ENCODE data around the gene ATP2A3.

ATP2A3 gene

DNA sequence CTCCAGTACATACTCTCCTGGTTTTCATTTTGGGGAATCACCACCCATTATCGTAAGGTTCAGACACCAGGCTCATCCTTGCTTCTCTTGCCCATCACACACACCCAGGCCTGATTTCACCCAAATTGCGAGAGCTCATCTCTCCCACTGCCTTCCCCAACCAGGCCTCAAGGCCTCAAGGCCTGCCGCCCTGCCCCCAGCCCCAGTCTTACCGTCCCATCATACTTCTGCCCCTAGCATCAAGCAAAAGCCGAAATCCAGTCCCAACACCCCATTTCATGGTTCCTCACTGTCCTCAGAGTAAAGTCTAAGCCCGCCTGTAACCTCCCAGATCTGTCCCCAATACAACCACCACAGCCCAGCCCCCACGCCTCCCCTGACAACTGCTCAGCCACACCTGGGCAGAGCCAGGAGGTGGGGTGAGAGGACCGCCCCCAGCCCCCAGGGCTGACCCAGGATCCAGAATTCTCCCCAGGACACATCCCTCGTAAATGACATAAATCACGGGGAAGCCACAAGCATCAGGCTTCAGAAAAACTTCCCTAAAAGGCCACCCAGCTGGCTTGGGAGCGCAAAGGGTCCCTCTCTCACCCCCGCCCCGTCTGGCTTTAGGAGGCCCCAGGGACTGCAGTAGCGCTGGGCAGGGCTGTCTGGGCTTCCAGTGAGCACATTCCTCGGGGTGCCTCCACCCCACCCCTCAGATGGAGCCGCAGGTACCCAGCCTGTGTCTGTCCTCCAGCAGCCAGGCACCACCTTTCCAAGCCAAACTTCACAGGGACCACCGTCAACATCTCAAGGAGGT is 38.4 kb downstream of the ATP2A3 start:
- DNase-seq: no peak

DNA sequence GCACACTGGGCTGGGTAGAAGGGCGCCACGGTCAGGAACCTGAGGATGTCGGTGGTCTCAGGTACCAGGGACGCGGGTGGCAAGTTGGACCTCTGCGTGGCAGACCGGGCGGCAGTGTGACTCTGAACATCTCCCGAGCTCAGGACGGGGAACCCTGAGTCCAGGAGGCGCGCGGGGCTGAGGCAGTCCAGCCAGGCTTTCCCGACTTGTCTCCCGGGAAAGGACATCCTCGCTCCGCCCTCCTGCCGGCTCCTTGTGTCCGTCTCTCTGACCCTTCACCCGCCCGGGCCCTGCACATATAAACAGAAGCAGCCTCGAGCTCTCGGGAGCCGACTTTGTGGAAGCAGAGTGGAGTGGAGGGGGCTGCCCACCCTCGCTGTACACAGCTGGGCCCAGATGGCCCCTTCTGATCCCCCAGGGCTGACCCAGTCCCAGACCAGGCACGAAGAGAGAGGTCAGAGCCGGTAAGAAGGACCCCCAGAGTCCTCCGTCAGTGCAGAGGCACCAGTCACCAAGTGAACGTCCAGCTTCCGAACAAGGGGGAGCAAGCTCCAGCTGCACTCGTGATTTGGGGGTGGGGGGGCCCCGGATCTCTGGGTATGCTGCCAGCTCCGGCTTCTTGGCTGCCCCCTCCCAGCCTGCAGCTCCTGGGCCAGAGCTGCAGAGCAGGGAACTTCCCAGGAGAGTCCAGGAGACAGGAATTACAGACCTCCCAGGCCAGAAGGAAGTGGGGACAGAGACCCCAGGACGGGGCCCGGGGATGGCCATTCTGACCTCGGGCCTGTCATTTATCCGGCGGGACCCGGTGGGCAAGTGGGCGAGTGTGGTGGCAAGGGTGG is 39.5 kb downstream of the ATP2A3 start:
- no peak for DNase-seq

DNA sequence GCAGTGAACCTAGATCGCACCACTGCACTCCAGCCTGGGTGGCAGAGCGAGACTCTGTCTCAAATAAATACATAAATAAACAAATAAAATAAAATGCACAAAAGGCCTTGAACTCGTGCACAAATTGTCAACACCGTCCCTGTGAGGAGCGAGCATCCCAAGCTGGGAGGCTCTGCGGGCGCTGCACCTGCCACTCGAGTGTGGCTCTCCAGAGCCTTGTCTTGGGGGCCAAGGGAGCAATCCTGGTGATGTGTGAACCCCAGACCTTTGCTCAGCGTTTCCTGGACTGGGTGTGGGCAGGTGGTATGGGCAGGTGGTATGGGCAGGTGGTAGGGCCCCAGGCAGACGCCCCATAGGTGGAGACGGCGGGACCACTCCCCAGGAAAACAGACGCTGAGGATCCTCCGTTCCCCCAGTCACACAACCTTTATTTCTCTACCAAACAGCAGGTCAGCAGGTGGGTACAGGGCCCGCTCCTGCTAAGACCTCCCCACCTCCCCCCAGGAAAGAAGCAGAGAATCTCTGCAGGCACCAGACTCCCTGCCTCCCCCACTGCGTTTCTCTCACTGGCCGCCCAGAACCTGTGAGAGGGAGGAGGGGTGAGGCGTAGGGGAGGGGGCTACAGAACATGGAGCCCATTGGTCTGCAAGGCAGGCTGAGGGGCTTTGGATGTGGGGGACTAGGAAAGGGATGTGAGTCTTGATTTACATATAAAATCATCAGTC is 40.6 kb downstream of the ATP2A3 start:
- no peak for DNase-seq

DNA sequence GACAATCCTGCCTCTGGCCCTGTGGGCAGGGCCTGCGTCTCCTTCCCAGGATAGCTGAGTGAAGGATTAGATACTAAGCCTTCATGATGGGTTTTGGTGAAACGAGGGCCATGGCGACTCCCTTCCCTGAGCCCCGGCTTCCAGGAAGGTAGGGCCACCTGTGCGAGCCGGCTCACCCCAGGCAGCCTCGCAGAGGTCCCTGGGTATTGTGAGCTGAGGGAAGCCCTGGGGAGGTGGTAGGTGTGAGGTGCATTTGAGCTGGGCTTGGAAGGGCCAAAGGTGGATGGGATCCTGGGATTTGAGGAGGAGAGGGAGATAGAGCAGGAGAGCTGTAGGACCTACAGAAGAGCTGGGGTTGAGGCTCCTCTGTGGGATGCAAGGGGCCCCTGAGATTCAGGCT is 41.5 kb downstream of the ATP2A3 start:
- DNase-seq: no peak

DNA sequence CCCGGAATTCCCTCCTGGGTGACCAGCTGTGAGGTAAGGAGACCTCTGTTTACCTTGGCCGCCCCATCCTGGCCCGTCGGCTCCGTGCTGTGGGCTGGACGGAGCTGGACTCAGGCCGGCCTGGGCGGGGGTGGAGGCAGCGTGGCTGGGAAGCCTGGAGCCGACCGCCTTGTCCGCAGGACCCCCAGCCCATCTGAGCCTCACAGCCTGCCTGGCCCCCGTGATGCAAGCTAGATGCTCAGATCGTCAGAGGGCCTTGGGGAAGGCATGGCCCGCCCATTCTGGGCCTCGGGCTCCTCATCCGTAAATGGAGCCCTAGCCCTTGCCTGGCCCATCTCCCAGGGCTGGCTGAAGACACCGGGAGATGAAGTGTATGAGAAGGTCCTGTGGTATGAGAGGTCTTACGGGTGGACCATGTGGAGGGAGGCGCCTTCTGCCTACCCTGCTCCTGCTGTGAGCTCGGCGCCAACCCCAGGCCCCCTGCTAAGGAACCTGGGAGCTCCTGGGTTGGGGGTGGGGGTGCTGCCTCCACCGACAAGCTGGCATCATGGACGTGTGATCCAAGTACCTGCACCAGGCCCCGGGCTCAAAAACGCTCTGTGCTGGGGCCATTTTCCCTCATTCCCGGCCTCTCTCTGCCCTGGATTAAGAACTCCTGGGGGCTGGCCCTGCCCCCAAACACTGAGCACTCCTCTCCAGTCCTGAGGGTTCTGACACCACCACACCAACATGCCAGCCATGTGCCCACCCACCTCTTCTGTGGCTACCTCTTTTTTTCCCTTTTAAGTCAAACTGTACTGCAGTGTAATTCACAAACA is 42.5 kb downstream of the ATP2A3 start:
- DNase-seq: no peak

DNA sequence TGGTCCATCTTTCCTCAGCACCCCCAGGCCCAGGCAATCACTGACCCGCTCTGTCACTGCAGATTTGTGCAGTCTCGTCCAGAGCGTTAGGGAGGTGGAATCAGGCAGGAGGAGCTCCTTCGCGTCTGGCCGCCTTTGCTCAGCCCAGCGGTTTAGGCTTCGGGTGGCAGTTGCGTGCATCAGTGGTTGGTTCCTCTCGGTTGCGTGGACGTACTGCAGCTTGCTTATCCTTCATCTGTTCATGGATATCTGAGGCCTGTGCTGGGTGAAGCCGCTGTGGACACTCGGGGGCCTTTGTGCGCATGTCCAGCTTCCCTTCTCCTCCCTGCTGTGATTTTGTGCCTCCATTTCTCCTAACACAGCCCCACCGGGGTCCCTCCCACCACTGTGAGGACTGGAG is 43.2 kb downstream of the ATP2A3 start:
- DNase-seq: no peak

DNA sequence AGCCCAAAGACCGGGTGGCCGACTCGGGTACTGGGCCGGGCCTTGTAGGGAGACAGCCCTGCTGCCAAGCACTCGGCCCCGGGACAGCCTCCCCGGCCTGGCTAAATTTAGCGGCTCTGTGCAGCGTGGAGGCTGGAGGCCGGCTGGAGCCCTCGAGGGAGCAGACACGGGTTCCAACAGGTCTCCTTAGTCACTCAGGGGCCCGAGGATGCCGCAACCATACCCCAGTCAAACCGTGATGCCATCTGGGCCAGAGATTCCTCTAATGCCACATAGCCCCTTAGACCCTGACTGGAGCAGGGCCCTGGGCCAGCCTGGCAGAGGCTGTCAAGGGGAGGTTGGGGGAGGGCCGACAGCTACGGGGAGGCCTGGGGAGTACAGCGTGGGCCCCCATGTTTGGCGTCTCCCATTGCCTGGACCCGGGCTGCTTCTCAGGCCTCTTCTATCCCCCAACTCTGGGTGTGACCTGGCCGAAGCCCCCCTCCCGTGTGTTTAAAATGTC is 45.1 kb downstream of the ATP2A3 start:
- no peak for DNase-seq

DNA sequence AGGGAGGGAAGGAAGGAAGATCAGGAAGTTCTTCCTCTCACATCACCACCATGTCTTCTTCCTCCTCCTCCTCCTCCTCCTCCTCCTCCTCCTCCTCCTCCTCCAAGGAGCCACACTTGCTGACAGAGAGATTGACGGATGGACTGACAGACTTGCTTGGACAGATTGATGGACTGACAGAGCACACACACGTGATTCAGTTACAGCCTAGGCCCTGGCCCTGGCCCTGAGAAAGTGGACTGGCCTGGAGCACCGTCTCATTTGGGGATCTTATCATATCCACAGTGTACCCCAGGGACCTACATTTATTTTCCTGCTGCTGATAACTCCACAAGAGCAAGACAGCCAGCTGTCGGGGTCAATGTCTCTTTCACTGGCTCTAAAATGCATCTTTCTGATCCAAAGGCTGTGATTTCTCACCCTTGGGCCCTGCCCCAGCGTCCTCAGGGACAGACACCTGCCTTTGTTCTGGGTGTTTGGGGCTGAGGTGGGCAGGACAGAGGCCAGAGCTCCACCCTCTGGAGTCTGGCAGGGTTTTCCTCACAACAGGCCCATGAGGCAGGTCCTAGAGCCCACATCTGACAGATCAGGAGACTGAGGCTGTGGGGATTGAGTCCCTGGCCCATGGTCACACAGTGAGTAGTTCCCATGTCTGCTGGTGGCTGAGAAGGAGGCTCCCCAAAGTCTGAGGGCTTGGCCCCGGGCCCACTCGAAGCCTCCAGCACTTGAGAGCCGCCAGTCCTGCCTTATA is 45.7 kb downstream of the ATP2A3 start:
- DNase-seq: no peak

DNA sequence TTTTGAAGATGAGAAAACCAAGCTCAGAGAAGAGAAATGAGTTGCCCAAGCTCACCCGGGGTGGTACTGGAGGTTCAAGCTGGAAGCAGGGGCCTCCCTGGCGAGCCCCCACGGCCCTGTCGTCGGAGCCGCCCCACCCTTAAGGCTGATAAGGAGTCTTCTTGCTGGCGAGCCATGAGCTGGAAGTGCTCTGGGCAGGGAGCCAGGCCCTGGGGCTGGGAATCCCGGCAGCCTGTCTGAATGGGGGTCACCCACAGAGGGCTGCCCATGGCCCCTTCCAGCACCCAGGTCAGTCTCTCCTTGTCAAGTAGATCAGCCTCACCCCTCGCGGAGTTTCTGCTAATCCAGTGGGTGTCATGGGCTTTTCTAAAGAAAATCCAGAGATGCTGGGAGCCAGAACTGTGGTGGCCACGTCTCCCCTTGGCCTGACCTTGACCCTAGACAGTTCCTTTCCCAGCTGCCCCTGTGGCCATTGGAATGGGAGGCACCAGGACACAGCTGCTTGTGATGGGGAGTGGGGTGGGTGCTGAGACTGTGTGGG is 46.8 kb downstream of the ATP2A3 start:
- no peak for DNase-seq

DNA sequence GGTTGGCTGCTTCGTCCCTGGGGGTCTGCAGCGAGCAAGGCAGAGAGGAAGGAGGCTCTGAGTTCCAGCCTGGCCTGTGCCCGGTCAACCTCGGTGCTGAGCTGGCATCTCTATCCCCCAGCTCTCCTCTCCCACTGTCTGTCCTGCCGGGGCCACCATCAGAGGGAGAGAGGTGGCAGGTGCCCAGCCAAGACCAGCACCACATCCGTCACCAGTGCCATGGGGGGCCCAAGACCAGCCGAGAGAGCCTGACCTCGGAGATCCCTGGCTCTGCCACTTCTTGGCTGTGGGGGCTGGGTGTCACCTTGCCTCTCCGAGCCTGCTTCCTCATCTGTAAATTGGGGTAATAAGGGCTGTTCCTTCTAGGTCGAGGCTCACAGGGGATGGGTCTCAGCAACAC is 47.4 kb downstream of the ATP2A3 start:
- DNase-seq: no peak

DNA sequence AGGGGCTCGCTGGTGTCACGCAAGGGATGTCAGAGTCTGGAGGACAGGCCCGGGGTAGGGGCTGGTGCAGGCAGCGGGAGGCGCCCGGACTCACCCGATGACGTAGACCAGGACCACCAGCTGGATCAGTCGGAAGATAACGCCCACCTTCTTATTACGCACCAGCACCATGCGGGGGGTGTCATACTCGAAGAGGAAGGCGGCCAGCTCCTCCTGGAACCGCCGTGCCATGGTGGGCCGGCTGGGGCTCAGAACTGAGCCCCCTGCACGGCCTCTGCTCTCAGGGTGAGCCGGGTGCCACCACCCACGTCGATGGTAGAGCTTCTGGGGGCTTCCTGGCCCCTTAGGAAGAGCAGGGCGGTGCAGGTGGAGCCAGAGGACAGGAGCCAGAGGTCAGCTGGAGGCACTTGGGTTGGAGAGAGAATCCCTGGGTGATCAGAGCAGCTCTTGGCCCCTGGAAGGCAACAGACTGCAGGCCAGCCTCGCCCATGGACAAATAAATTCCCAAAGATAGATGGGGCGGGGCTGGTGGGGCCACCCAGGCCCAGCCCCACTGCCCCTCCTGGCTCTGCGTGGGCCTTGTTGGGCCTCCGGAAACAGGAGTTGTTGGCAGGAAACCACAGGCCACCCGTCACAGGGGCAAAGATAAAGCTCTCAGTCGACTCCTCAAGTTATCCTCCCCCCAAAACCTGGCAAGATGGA is 48.1 kb downstream of the ATP2A3 start, which contains the start of gene P2RX1:
Gene P2RX1 (minus strand): TSS at position 471 of the 702 bp plus-strand sequence. CDS start 240 bp downstream, at position 231.
- no peak for DNase-seq

DNA sequence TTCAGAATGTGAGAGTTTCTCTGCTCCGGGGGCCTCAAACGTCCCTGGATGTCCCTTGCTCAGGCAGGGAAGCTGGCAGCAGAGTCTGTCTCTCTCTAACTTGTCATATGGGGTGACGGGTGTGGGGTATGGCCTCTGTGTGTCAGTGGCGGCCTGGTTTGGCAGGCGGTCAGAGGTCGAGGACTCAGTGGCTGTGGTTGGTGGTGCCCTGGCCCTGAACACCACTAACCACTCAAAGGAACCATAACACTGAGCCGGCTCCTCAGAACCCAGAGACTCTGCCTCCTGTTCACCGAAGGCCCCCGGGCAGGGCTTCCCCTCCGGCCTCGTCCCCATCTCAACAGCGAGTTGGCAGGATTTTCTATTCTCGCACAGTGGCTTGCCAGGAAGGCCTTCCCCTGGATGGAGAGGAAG is 48.6 kb downstream of the ATP2A3 start:
- DNase-seq: no peak

DNA sequence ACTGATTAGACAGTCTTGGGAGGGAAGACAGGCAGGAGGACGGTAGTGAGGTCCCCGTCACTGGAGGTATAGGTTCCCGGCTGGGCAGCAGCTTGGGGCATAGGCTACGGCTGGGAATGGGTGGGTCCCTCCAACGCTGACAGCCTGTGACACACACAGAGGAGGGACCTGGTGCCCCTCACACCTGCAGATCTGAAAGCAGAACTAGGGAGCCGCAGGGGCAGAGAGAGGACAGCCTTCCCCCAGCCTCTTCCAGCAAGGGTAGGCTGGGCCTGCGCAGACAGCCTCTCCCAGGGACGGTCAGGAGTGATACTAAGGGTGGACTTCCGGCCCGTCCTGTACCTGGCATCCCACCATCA is 49.9 kb downstream of the ATP2A3 start:
- no peak for DNase-seq

DNA sequence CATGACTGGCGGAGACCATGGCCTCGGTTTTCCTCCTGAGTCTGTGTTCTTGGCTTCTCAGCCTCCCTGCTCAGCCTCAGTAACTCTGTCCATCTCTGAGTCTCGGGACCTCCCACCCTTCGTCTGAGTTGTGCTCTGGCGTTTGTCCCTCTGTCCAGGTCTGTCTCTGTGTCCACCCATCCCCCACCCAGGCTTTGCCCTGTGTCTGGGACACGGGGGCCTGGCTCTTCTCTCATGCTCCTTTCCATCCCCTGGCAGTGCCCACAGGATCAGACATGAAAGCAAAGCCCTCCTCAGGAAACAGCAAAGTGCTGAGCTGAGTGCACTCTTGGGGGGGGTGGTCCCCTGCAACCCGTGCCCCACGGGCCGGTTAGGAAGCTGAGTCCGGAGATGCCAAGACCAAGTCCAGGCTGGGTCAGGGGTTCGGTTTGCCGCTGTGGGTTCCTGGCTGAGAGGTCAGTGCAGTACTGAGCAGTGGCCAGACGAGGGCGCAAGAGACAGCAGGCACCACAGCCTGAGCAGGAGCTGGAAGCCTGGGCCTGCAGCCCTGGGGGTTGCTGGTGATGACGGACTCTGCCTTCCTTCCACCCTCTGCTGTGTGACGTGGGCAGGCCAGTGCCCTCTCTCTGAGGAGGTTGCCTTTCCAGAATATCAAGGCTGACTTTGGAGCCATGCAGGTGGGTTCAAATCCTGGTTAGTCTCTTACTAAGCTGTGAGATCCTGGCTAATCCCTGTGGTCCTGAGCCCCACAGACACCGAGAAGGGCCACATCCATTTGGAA is 50.5 kb downstream of the ATP2A3 start:
- DNase-seq: peak; percentile 35

DNA sequence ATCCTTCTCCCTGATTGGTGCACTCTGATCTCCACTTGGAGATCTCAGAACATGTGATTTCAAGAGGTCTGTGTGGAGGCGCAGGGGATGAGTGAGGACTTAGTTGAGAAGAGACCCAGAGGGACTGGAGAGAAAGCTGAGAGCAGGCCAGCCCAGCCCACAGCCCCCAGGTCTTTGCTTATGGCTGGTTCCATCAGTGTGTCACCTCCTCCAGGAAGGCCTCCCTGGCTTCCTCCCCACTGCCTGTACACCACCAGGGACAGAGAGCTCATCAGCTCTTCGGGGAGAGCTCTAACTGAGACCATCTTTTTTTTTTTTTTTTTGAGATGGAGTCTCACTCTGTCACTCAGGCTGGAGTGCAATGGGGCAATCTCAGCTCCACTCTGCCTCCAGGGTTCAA is 51.4 kb downstream of the ATP2A3 start:
- no peak for DNase-seq

DNA sequence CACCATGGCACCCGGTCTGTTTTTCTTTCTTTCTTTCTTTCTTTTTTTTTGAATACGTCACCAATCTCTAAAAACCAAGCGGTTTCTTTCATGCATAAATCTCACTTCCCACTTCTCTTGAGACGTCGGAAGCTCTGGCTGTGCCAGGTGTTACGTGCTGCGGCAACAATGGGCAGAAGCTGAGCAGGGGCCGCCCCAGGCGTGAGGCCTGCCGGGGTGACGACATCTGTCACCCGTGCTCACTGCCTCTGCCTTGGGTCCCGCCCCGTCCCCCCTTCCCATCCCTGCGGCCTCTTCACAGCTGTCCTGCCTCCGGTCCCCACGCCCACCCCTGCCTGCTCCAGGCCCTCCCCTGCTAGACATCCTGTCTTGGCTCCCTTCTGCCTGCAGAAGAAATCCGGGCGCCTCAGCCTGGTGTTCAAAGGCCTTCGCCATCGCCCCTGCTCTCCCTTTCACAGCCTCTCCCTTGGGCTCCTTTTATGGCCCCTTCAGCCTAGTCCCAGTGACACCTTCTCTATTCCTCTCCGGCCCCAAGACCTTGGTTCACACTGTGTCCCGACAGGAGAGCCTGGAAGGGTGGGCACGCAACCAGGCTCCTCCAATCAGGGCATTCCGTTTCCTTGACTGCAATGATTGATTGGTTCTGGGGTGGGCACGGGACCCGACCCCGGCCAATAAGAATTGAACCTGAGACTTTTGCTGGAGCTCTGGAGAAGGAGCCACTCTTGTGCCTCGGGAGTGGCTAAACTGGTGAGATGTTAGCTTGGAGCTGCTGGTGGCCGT is 52.8 kb downstream of the ATP2A3 start:
- no peak for DNase-seq

DNA sequence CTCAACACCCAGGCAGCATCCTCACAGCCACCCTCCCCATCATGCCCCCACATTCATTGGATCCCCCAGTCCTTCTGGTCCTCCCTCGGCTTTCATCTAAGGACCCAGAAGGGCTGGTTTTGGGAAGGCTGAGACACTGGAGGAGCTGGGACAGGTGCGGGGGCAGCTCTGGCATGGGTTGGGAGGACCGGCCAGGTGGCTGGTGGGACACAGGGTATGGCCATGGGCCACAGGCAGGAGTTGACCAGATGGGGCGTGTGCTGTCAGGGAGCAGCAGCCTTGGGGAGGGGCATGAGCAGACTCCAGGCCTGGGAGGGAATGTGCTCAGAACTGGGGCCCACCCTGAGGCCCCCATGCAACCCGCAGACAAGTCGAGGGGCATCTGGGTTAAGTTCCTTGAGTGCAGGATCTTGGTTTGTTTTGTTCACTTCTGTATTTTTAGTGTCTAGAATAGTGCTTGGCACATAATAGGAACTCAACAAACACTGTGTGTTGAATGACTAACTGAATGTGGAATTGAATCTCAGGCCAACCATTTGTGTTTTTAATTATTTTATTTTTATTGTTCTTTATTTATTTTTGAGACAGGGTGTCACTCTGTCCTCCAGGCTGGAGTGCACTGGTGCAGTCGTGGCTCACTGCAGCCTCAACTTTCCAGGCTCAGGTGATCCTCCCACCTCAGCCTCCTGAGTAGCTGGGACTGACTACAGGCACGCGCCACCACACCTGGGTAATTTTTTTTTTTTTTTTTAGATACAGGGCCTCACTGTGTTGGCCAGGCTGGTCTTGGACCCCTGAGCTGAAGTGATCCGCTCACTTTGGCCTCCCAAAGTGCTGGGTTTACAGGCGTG is 53.6 kb downstream of the ATP2A3 start:
- DNase-seq: no peak

DNA sequence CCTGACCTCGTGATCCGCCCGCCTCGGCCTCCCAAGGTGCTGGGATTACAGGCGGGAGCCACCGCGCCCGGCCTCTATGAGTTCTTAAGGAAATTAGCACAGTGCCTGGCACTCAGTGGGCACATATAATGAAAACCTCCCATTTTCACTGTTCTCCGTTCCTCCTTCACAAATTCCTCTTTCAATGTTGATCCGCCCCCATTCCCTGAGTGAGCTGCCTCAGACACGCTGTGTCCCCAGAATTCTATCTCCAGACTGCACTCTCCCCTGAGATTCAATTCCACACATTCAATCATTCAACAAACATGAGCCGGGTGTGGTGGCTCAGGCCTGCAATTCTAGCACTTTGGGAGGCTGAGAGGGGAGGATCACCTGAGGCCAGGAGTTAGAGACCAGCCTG is 55.0 kb downstream of the ATP2A3 start:
- DNase-seq: no peak
